Fibroblast of skin of right biceps (primary cell): ENCODE results near the gene IGIP.
A peak's percentile ranks its signal among the peaks of the same experiment; 100 is the strongest.

Experiments
- DNase-seq: peaks from one replicate; pipeline ENCODE4 v3.0.0-alpha.2; 2013

The IGIP gene

GRCh38 chr5:140125637-140126036 lies at the start of gene IGIP:
TSS of gene IGIP (plus strand) at chr5:140125937. CDS start at chr5:140128477, 2,540 bp downstream.
- DNase-seq, result no peak

DNA sequence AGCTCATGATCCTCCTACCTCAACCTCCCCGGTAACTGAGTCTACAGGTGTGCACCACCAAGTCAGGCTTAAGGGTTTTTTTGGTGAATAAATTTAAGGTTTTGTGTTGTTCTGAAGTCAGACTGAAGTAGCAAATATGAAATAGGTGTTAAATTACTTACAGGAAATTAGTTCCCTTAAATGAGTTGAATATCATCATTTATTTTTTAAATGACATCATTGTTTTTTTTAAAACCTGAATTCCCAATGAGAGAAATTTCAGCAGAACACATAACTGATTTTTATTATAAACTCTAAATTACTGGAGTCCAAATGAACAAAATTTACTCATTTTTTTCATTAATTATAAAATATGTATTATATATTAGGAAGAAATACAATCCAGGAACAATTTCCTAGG lies 49.6 kb upstream of the IGIP start:
- DNase-seq, result no peak

DNA sequence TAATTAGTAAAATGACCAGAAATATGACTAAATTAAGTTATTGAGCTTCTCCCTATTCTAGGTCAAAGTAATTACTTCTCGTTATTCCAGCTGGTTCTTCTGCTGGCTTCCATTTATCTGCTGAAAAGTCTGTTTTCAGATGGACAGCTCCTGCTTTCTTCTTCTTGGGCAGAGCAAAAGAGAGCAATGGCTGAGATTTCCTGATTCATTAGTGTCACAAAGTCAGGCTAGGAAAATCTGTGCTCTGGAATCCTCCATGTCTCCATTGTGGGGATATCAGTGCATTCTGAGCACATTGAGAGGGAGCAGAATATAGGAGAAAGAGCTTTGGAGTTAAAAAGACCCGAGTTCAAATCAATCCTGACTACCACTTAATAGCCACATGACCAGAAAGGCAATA lies 48.9 kb upstream of the IGIP start:
- no peak for DNase-seq

- DNase-seq, result no peak
Measured at GRCh38 chr5:140083120-140083519, 42.6 kb upstream of the IGIP start.

DNA sequence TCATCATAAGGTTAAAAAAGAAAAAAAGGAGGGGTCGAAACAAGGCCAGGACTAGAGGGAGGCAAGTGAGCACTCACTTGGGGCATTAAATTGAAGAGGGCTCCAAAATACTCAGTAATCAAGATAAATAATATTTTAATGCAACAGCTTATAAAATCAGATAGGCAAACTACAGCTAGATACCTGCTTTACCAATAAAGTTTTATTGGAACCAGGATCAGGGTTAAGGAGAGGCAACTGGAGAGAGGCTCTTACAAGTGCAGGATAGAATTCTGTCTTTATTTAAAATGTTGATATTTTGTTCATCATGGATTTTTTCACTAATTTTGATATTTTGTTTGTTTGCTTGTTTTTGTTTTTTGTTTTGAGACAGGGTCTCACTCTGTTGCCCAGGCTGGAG lies 42.1 kb upstream of the IGIP start:
- DNase-seq, result no peak

- no peak for DNase-seq
Measured at GRCh38 chr5:140084541-140084940, 41.2 kb upstream of the IGIP start.

GRCh38 chr5:140090251-140090650 lies 35.5 kb upstream of the IGIP start:
- no peak for DNase-seq

DNA sequence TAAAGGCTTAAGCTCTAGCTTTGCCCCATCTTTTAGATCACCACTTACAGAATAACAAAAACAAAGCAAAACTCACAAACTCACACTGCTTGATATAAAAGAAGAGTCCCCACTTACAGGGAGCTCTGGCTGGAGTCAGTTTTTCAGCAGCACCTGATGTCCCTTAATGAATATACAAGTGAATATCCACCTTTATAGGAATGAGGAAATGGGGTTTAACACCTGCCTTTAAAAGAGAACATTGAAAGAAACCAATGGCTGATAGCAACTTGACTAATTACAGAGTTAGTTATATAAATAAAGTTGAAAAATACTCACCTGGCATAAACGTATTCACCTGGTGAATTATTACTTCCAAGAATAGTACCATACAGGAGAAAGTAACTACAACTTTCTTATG lies 32.6 kb upstream of the IGIP start:
- no peak for DNase-seq

DNA sequence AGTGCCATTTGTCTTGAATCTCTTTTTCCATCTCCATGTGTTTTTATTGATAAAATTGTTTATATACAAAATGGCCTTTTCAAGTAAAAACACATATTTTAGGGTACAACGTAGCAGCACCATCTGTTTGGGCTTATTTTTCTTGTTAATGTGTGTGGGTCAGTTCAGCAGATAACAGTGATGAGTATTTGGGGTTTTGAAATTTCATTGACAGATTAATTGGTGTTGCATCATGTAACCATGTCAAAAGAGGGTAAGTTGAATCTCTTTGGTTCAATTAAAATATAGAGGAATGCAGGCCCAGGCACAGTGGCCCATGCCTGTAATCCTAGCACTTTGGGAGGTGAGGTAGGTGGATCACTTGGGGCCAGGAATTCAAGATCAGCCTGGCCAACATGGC lies 31.9 kb upstream of the IGIP start:
- DNase-seq, result no peak

- no peak for DNase-seq
Measured at GRCh38 chr5:140094889-140095288, 30.8 kb upstream of the IGIP start.

DNA sequence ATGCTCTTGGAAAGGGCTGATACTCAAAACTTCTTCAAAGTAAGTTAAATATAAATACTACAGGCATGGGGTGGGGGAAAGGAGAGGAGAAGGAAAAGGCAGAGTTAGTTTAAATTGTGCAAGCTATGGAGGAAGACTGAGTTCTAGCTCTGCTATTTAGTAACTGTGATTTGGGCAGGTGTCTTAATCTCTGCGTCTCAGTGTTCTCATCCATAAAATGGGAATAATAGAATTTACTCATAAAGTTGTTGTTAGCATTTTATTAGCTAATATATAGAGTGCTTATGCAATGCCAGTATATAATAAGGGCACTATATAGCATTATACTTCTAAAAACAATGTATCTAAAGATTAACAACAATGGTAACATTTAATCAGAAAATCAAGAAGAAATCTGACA lies 24.6 kb upstream of the IGIP start:
- no peak for DNase-seq

DNA sequence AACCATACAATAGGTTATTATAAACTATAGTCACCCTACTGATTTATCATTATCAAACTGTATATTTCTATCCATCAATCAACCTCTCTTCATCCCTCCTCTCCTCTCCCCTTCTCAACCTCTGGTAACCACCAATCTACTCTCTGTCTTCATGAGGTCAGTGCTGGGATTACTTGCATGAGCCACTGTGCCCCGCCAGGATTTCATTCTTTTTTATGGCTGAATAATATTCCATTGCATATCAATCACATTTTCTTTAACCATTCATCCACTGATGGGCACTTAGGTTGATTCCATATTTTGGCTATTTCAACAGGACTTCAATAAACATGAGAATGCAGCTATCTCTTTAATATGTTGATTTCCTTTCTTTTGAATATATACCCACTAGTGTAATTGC lies 22.6 kb upstream of the IGIP start:
- no peak for DNase-seq

GRCh38 chr5:140104100-140104499 lies 21.6 kb upstream of the IGIP start:
- DNase-seq, result no peak

DNA sequence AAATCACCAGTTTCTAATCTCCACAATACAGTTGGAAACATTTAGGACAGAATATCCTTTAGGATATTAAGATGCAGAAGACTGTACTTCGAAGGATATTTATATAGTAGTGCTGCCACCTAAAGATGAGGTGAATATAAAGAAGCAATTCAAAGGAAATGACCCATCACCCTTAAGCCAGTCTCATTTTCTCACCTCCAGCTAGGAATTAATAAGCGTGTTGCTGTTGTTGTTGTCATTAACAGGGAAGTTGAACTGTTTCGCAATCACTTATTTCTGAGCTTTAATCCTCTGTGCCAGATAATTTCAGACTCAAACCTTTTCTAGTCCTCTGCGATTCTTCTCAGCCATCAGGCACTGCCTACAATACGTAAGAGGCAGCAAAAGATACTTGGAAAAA lies 19.6 kb upstream of the IGIP start:
- DNase-seq, result no peak

- no peak for DNase-seq
Measured at GRCh38 chr5:140106805-140107311, 18.9 kb upstream of the IGIP start.

DNA sequence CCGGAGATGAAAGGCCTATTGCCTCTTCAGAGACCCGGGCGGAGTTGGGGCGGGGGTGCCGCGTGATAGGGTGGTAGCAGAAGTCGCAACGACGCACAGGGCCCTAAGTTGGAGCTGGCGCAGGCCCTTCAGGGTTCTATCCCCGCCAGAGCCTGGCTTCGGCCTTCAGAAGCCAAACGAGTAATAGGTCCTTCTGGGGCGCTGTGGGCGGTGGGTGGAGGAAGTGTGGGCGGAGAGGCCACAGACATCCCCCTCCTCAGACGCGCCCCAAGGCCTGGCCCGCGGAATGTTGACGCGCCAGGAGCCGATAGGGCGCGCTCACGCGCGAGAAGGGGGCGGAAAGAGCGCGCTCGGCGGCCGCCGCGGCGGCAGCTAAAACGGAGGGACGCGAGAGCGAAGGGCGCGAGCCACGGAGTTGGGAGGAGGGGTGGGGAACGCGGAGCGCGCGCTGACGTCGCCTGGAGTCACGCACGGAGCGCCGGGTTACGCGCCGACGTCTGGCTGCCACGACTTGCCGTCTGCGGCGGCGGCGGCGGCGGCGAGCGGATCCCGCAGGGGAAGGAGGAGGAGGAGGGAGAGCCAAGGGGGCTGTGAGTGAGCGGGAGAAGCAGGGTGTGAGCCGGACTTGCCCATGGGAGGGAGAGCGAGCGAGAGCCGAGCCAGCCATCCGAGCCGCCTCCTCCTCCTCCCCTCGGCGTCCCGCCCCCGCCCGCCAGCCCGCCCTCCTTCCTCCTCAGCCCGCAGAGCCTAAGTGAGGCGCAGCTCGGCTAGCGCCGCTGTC lies 18.2 kb upstream of the IGIP start:
- peak; percentile 94 for DNase-seq

GRCh38 chr5:140108093-140109017 lies 17.4 kb upstream of the IGIP start:
- no peak for DNase-seq

DNA sequence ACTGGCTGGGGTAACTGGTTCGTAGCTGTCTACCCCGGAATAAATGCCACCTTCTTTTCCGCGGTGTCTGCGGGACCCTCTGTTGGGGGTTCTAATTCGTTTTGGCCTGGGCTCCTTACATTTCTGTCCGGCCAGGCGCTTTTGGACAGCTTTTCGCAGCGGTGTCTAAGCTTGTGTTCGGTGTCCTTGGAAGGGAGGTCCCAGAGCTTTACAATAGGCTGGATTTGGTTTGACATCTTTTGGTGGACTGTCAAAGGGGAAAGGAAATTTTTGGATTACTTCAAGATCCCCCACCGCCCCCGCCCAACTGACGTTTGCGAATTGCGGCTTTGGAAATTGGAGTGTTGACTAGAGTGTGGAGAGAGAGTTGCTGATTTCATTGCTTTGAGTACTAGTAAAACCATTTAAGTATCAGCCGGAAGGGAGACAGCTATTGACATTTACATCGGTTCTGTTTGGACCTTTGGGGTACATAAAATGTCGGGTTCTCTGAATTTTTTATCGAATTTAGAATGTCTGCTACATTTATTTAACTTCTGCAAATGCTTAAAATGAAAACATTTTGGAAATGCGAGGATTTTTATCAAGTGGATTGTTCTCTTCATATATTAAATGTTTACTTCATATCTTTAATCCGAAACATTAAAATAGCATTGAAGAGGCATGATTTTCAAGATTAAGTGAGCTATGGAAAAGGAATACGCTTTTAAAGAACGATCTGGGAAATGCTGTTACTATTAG lies 16.5 kb upstream of the IGIP start:
- peak; percentile 47 for DNase-seq

DNA sequence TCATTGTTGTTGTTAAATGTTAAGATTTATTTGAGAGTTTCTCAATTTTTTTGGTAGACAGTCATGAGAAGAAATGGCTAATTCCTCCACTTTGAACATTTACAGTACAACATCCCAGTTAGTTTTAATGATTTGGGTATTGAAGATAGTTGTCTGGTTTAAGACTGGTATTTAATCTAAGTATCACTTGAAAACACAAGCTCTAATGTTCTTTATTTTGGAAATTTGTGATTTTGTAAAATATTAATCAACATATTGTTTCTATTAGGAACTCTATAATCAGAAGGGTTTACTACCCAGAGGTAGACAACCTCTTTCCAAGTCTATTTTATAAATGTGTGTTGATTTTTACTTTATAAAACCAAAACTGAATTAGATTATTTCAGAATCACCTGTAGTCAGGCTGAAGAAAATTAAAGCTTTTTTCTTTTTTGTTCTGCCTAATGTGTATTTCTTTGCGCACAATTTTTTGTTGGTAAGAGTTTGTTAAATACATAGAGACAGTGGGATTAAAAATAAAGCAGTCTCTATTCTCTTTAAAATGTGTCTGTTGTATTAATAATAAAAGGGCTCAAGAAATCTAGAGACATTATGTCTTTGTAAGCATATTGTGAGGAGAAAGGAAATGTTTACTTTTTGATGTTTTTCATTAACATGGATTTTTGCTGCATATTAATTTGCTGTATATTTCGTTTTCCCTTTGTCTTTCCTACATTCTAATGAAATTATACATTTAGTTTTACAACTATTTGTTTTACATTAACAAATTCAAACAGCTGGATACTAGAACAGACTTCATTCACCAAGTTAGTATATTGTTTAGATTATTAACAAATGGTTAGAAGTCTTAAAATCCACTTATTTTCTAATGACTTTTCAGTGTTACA lies 15.7 kb upstream of the IGIP start:
- no peak for DNase-seq

GRCh38 chr5:140110646-140110957 lies 15.1 kb upstream of the IGIP start:
- no peak for DNase-seq

DNA sequence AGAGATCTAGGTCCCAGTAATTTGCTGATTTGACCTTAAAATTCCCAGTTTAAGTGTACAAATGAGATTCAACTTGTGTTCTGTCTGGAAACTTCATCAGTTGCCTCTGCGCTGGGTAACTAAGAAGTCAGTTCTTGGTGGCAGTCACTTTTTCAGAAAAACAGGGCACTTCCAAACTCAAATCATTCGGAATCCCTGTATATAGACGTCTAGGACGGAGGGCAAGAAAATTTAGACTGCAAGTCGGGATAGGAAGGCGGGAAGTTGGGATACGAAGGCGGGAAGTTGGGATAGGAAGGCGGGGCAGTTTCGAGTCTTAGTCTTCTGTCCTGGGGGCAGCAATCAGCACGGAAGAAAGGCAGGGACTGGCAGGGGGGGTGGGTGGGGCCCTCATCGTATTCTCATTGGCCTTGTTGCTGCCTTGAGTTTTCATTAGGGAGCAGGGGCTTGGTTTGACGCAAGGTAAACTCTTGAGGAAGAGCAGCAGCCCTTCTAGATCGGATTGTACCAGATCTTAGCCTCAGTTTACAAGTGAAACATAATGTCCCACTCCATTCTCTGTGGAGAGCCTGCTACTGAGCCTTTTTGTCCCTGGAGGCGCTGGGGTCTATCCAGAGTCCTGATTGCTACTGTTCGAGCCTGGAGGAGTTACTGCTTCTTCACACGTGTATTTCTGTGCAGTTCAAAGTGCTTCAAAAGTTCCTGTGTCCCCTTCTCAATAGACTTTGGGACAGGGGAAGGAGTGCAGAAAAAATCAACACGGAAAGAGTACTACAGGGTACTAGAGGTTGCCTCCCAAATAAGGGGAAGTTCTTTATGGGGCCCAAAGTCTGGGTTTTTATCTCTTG lies 14.5 kb upstream of the IGIP start:
- DNase-seq, result no peak
